Astrocyte (in vitro differentiated cells and primary cell): ENCODE measurements around the gene EGFL7.

ENCODE experiments used
- EZH2 ChIP-seq: IDR thresholded peaks from 2 replicates; pipeline ENCODE4 v1.6.1; 2012; ENCODE audit warnings: mild to moderate bottlenecking, low read length, inconsistent platforms; ENCODE audit not compliant: insufficient read depth
- TF ChIP-seq, protein P1 (sequence below): IDR thresholded peaks from 2 replicates; pipeline ENCODE4 v1.5.1; 2011; ENCODE audit warnings: low read depth, mild to moderate bottlenecking, inconsistent platforms, low read length, moderate library complexity; ENCODE audit not compliant: insufficient read depth

DNA sequence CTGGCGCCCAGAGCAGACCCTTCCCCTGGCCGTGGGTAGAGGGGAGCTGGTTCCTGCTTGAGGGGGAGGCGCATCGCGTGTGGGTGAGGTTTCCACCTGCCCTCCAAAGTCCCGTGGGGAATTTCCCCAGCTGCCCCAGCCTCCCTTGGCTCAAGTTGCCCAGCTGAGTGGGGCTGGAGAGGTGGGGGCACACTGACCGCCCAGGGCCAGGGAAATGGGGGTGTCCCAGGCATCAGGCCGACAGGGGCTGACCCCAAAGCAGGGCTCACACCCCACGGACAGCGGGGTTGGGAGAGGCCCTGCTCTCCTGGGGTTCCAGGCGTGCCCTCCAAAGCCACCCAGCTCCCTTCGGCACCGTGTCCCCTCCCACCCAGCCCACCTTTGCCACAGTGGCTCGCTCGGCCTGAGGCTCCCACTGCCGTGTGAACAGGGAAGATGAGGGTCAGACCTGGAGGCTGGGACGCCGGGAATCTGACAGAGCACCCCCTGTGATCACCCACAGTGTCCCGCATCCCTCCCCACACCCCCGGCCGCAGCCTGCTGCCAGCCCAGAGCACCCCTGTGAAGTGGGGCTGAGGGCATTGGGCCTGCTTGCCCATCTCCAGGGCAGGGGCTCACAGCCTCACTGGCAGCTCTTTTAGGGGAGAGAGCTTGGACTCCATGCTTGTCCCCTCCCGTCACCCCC is 933 bp upstream of the EGFL7 start:
- TF ChIP-seq, protein P1, sequence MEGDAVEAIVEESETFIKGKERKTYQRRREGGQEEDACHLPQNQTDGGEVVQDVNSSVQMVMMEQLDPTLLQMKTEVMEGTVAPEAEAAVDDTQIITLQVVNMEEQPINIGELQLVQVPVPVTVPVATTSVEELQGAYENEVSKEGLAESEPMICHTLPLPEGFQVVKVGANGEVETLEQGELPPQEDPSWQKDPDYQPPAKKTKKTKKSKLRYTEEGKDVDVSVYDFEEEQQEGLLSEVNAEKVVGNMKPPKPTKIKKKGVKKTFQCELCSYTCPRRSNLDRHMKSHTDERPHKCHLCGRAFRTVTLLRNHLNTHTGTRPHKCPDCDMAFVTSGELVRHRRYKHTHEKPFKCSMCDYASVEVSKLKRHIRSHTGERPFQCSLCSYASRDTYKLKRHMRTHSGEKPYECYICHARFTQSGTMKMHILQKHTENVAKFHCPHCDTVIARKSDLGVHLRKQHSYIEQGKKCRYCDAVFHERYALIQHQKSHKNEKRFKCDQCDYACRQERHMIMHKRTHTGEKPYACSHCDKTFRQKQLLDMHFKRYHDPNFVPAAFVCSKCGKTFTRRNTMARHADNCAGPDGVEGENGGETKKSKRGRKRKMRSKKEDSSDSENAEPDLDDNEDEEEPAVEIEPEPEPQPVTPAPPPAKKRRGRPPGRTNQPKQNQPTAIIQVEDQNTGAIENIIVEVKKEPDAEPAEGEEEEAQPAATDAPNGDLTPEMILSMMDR: no peak
- no peak for TF ChIP-seq EZH2
